ENCODE measurements around the gene CATSPER1. TPM values are rescaled to one million over a fixed set of nuclear protein-coding genes. Genes with fewer than 3 reads are reported as not detected.

Gene CATSPER1
- 0.13 and 0.19 TPM in 2 replicates for total RNA-seq

GRCh38 chr11:66026017-66026529 is at the start of gene CATSPER1:
CATSPER1 (minus strand) TSS chr11:66026479; CDS start chr11:66026379, 100 bp downstream.

DNA sequence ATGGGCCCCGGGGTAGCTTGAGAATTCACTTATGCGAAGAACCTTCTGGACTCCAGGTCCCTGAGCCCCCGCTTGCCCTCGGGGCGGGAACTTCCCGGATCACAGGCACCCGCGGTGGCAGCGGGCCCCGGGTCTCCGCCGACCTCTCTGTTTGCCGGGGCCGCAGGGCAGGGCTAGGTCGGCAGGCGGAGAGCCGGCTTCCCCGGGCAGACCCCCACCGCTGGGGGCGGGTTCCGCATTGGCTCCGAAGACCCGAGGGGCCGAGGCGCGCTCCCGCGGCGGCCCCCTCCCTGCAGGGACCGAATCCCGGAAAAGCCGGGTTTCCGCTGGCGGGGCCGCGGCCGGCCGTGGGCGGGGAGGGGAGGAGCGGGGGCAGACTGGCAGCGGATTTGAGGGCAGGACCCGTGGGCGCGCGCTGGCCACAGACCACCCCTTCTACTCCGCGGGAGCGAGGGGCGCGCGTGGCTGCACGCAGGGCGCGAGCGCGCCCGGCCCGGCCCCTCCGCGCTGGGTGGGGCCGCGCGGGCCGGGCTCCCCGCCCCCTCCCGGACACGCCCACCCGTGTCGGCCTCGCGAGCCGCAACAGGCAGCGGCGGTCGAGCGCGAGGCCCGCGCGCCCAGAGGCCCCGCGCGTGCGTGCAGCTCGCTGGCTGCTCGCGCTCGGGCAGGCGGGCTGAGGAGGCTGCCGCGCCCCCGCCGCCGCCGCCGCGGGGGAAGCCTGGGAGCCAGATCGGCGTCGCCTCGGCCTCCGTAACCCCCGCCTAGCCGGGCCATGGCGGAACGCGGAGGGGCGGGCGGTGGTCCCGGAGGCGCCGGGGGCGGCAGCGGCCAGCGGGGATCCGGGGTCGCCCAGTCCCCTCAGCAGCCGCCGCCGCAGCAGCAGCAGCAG is 43.7 kb upstream of the CATSPER1 start, which contains the start of gene PACS1:
PACS1 (plus strand) TSS at position 558 of the 889 bp plus-strand sequence; CDS start at position 773, 215 bp downstream.

DNA sequence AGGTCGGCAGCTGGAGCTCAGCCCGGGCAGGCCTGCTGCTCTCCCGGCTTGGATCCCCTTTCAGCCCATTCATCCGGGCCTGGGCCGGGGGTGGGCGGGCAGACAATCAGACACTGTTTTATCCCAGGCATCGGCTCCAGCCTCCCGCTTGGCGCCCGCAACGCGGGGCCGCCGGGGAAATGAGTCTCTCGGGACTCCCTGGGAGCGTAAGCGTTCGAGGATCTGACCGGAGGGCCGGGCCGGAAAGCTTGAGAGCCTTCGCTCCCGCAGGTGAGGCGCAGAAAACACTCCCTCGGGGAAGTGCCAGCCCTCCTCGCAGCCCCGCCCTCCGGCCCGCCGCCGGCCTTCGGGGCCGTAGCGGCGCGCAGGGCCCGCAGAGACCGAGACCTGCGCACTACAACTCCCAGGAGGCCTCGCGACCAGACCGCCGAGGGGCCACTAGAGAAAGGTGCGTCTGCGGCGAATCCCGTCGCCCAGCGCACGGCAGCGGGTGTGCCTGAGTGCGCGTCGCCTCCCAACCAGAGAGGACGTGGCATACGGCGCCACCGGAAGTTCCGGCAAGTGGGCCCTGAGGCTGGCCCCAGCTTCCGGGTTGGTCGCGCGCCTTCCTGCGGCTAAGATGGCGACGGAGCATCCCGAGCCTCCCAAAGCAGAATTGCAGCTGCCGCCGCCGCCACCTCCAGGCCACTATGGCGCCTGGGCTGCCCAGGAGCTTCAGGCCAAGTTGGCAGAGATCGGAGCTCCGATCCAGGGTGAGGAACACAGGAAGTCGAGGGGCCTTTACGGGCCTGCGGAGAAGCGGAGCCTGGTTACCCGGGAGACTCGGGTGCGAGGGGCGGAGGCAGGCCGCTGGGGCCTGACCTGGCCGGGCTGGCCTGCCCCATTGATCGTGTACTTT is 25.7 kb upstream of the CATSPER1 start, which contains the start of gene SF3B2:
SF3B2 (plus strand) TSS at position 599 of the 898 bp plus-strand sequence; CDS start at position 620, 21 bp downstream.

GRCh38 chr11:66048547-66049323 is 22.5 kb upstream of the CATSPER1 start, which contains the start of gene GAL3ST3:
GAL3ST3 (minus strand) TSS chr11:66049161; CDS start chr11:66045415, 3,746 bp downstream.

GRCh38 chr11:66011785-66012303 is 14.4 kb downstream of the CATSPER1 start, which contains the start of gene CST6:
CST6 (plus strand) TSS chr11:66012008; CDS start chr11:66012045, 37 bp downstream.

GRCh38 chr11:66001942-66002647 is 24.2 kb downstream of the CATSPER1 start, which contains the start of the genes BANF1 and EIF1AD:
BANF1 (plus strand) TSS chr11:66002503; CDS start chr11:66003251, 748 bp downstream.
EIF1AD (minus strand) TSS chr11:66002157; CDS start chr11:66000389, 1,768 bp downstream.

Other genes with a start within 250 kb of the CATSPER1 start
- gene AP5B1, start 245.5 kb downstream of the CATSPER1 start, total RNA-seq = 4.9 and 5.5 TPM in 2 replicates
- not detected in 2 replicates for gene OVOL1, start 239.4 kb downstream of the CATSPER1 start, total RNA-seq
- gene SNX32, start 192.5 kb downstream of the CATSPER1 start, total RNA-seq = 0.37 and 0.40 TPM in 2 replicates
- gene CFL1, start 168.3 kb downstream of the CATSPER1 start, total RNA-seq = 1,495 and 1,569 TPM in 2 replicates
- gene MUS81, start 166.0 kb downstream of the CATSPER1 start, total RNA-seq = 38.2 and 48.4 TPM in 2 replicates
- gene EFEMP2, start 153.7 kb downstream of the CATSPER1 start, total RNA-seq = 78.6 and 82.4 TPM in 2 replicates
- gene CTSW, start 146.6 kb downstream of the CATSPER1 start, total RNA-seq = 0.12 TPM in 1 of 2 replicates, not detected in the other
- gene FIBP, start 138.0 kb downstream of the CATSPER1 start, total RNA-seq = 221 and 262 TPM in 2 replicates
- 80.3 and 83.5 TPM in 2 replicates for gene CCDC85B, start 135.8 kb downstream of the CATSPER1 start, total RNA-seq
- 24.0 and 32.9 TPM in 2 replicates for gene FOSL1, start 126.1 kb downstream of the CATSPER1 start, total RNA-seq
- 25.0 and 26.1 TPM in 2 replicates for gene C11orf68, start 107.4 kb downstream of the CATSPER1 start, total RNA-seq
- 574 and 841 TPM in 2 replicates for gene DRAP1, start 107.1 kb downstream of the CATSPER1 start, total RNA-seq
- gene TSGA10IP, start 81.0 kb downstream of the CATSPER1 start, total RNA-seq = 0.13 TPM in 1 of 2 replicates, not detected in the other
- gene SART1, start 64.7 kb downstream of the CATSPER1 start, total RNA-seq = 52.0 and 80.1 TPM in 2 replicates
- gene EIF1AD, start 24.3 kb downstream of the CATSPER1 start, total RNA-seq = 32.6 and 36.8 TPM in 2 replicates
- gene BANF1, start 24.0 kb downstream of the CATSPER1 start, total RNA-seq = 16.5 and 25.9 TPM in 2 replicates
- 3.3 and 7.6 TPM in 2 replicates for gene CST6, start 14.5 kb downstream of the CATSPER1 start, total RNA-seq
- gene GAL3ST3, start 22.7 kb upstream of the CATSPER1 start, total RNA-seq = not detected in 2 replicates
- gene SF3B2, start 25.9 kb upstream of the CATSPER1 start, total RNA-seq = 127 and 134 TPM in 2 replicates
- gene PACS1, start 43.8 kb upstream of the CATSPER1 start, total RNA-seq = 23.9 and 47.6 TPM in 2 replicates
- gene KLC2, start 231.2 kb upstream of the CATSPER1 start, total RNA-seq = 14.9 and 17.7 TPM in 2 replicates
- 93.0 and 102 TPM in 2 replicates for gene RAB1B, start 242.2 kb upstream of the CATSPER1 start, total RNA-seq

Measured in aortic smooth muscle cell (primary cell).